Osteocyte (in vitro differentiated cells): ENCODE data around the gene PPP4R2. TPM values are rescaled to one million over a fixed set of nuclear protein-coding genes. Genes with fewer than 3 reads are reported as not detected.
"Not testable (repeated sequence)": the region's sequence is repeated elsewhere in the genome, so short reads cannot be mapped to it uniquely, and the experiment has no call there.

ENCODE experiments used
- DNase-seq: peaks from one replicate; pipeline ENCODE4 v3.0.0; 2021; ENCODE audit warnings: mixed read lengths; ENCODE audit not compliant: unreplicated experiment; ENCODE audit errors: extremely low spot score
- H3K27ac Mint-ChIP-seq: one replicate; pipeline ENCODE4 v1.8.0; 2021; ENCODE audit warnings: mild to moderate bottlenecking, mixed read lengths; ENCODE audit not compliant: unreplicated experiment
- H3K27me3 Mint-ChIP-seq: one replicate; pipeline ENCODE4 v1.8.0; 2021; ENCODE audit warnings: mixed read lengths; ENCODE audit not compliant: unreplicated experiment
- H3K36me3 Mint-ChIP-seq: one replicate; pipeline ENCODE4 v1.8.0; 2021; ENCODE audit warnings: mixed read lengths; ENCODE audit not compliant: unreplicated experiment
- H3K4me1 Mint-ChIP-seq: one replicate; pipeline ENCODE4 v1.8.0; 2021; ENCODE audit warnings: mixed read lengths; ENCODE audit not compliant: unreplicated experiment
- H3K4me3 Mint-ChIP-seq: one replicate; pipeline ENCODE4 v1.8.0; 2021; ENCODE audit warnings: mild to moderate bottlenecking, moderate library complexity, mixed read lengths; ENCODE audit not compliant: unreplicated experiment
- H3K9me3 Mint-ChIP-seq: one replicate; pipeline ENCODE4 v1.8.0; 2021; ENCODE audit warnings: mixed read lengths; ENCODE audit not compliant: unreplicated experiment
- CTCF ChIP-seq: fragments of 200-600 bp; sonication (generic); IDR thresholded peaks from 2 replicates; pipeline ENCODE4 v1.5.0; 2021; ENCODE audit warnings: antibody characterized with exemption, mild to moderate bottlenecking, moderate library complexity
- total RNA-seq: library from RNA; stranded (reverse); gene quantifications from 2 replicates; pipeline ENCODE4 v1.2.1, GENCODE V29; 2021

The PPP4R2 gene
- total RNA-seq, 1 donor from 2014 or later, result 61.6 TPM

GRCh38 chr3:73061416-73061815 is 64.8 kb downstream of the PPP4R2 start, which contains the start of gene EBLN2:
Gene EBLN2 (plus strand): TSS chr3:73061659. CDS start chr3:73062082, 423 bp downstream.
- H3K4me3 Mint-ChIP-seq, result no peak within 1 kb of the TSS
- H3K36me3 Mint-ChIP-seq, result peaks cover 29% of the 10 kb centered on the region
- TF ChIP-seq CTCF, result no peak
- no peak for DNase-seq
- peak within 1 kb of the TSS; percentile 72 for H3K27ac Mint-ChIP-seq
- peaks cover 30% of the 10 kb centered on the region for H3K4me1 Mint-ChIP-seq
- H3K27me3 Mint-ChIP-seq, result no peaks in the 10 kb centered on the region
- H3K9me3 Mint-ChIP-seq, result no peaks in the 10 kb centered on the region

- not testable (repeated sequence) for H3K9me3 Mint-ChIP-seq, H3K4me3 Mint-ChIP-seq, H3K27ac Mint-ChIP-seq, H3K27me3 Mint-ChIP-seq, DNase-seq
- Mint-ChIP-seq H3K4me1 (peaks cover 30% of the 10 kb centered on the region), H3K36me3 (peaks cover 23% of the 10 kb centered on the region)
These were observed 69.6 kb downstream of the PPP4R2 start for GRCh38 chr3:73066243-73066642.

GRCh38 chr3:73068419-73068818 is 71.8 kb downstream of the PPP4R2 start:
- Mint-ChIP-seq H3K4me1 (peaks cover 40% of the 10 kb centered on the region), H3K36me3 (peaks cover 17% of the 10 kb centered on the region), H3K27me3 (no peaks in the 10 kb centered on the region), H3K4me3 (no peak overlapping the region), H3K27ac (no peak overlapping the region), H3K9me3 (no peaks in the 10 kb centered on the region)
- no peak for TF ChIP-seq CTCF
- no peak for DNase-seq

GRCh38 chr3:73069187-73069586 is 72.6 kb downstream of the PPP4R2 start:
- no peak overlapping the region for H3K27ac Mint-ChIP-seq
- H3K9me3 Mint-ChIP-seq, result no peaks in the 10 kb centered on the region
- H3K27me3 Mint-ChIP-seq, result no peaks in the 10 kb centered on the region
- no peak for DNase-seq
- H3K36me3 Mint-ChIP-seq, result peaks cover 17% of the 10 kb centered on the region
- peaks cover 41% of the 10 kb centered on the region for H3K4me1 Mint-ChIP-seq
- H3K4me3 Mint-ChIP-seq, result no peak overlapping the region
- no peak for TF ChIP-seq CTCF

- Mint-ChIP-seq H3K36me3 (peaks cover 10% of the 10 kb centered on the region), H3K27me3 (no peaks in the 10 kb centered on the region), H3K27ac (peak overlapping the region; percentile 79), H3K9me3 (no peaks in the 10 kb centered on the region), H3K4me1 (peaks cover 39% of the 10 kb centered on the region), H3K4me3 (no peak overlapping the region)
- no peak for TF ChIP-seq CTCF
- DNase-seq, result no peak
These were observed 73.3 kb downstream of the PPP4R2 start for GRCh38 chr3:73069775-73070444.
